Measurements from ENCODE around the gene TAS2R60. TPM values are rescaled to one million over a fixed set of nuclear protein-coding genes. Genes with fewer than 3 reads are reported as not detected.

TAS2R60 gene
- total and polyA plus RNA-seq, 7 donors = not detected

GRCh38 chr7:143406002-143406357 is 37.3 kb upstream of the TAS2R60 start:
- H3K4me1 ChIP-seq = no peaks in the 10 kb centered on the region
- ATAC-seq (no peak), DNase-seq (no peak)
- TF ChIP-seq CTCF (IDR thresholded peaks at IDR 0.05) = no peak
- 85 to 89% (median 85%) methylated on average over 3 of the region's 3 CpGs for WGBS, 3 donors
- intact Hi-C loops (cut with DNase I) = loop anchor here in 1 of 2 donors (5.0 kb wide), 1 partner anchor 614 kb away; no protein-coding TSS in a partner anchor
- no peak overlapping the region for H3K4me3 ChIP-seq
- no peaks in the 10 kb centered on the region for H3K27me3 ChIP-seq (ENCODE audit: insufficient read depth in 3 of 3, low read length in 2 of 3)
- no peaks in the 10 kb centered on the region for H3K9me3 ChIP-seq
- no peaks in the 10 kb centered on the region for H3K36me3 ChIP-seq (ENCODE audit: insufficient read depth in 1 of 2, low read depth in 1 of 2)
- H3K27ac ChIP-seq = no peak overlapping the region

GRCh38 chr7:143407287-143408251 is 35.7 kb upstream of the TAS2R60 start:
- Histone ChIP-seq H3K9me3 (no peaks in the 10 kb centered on the region), H3K4me1 (no peaks in the 10 kb centered on the region), H3K4me3 (no peak overlapping the region), H3K27ac (no peak overlapping the region), H3K27me3 (ENCODE audit: insufficient read depth in 3 of 3, low read length in 2 of 3) (no peaks in the 10 kb centered on the region), H3K36me3 (ENCODE audit: insufficient read depth in 1 of 2, low read depth in 1 of 2) (no peaks in the 10 kb centered on the region)
- TF ChIP-seq CTCF (IDR thresholded peaks at IDR 0.05) = no peak
- DNase-seq (no peak), ATAC-seq (no peak)
- intact Hi-C loops (cut with DNase I) = loop anchor here in 1 of 2 donors (5.0 kb wide), 1 partner anchor 615 kb away; no protein-coding TSS in a partner anchor
- WGBS, 3 donors = 79 to 86% (median 81%) methylated on average over 13 of the region's 13 CpGs

GRCh38 chr7:143408252-143408685 is 35.0 kb upstream of the TAS2R60 start:
- Histone ChIP-seq H3K4me1 (no peaks in the 10 kb centered on the region), H3K9me3 (no peaks in the 10 kb centered on the region), H3K27me3 (ENCODE audit: insufficient read depth in 3 of 3, low read length in 2 of 3) (no peaks in the 10 kb centered on the region), H3K4me3 (no peak overlapping the region), H3K27ac (no peak overlapping the region), H3K36me3 (ENCODE audit: insufficient read depth in 1 of 2, low read depth in 1 of 2) (no peaks in the 10 kb centered on the region)
- intact Hi-C loops (cut with DNase I) = loop anchor here in 1 of 2 donors (5.0 kb wide), 1 partner anchor 616 kb away; no protein-coding TSS in a partner anchor
- no peak for DNase-seq
- ATAC-seq = no peak
- 67 to 70% (median 69%) methylated on average over 8 to 20 of the region's 20 CpGs for WGBS, 3 donors
- no peak for TF ChIP-seq CTCF (IDR thresholded peaks at IDR 0.05)

- H3K36me3 ChIP-seq (ENCODE audit: insufficient read depth in 1 of 2, low read depth in 1 of 2) = no peaks in the 10 kb centered on the region
- intact Hi-C loops (cut with DNase I) = loop anchor here in 1 of 2 donors (5.0 kb wide), 1 partner anchor 617 kb away; no protein-coding TSS in a partner anchor
- H3K9me3 ChIP-seq = no peaks in the 10 kb centered on the region
- no peak within 1 kb of the TSS for H3K4me3 ChIP-seq
- no peaks in the 10 kb centered on the region for H3K4me1 ChIP-seq
- 23 to 40% (median 33%) methylated on average over 13 to 39 of the region's 39 CpGs for WGBS, 3 donors
- no peak within 1 kb of the TSS for H3K27ac ChIP-seq
- H3K27me3 ChIP-seq (ENCODE audit: insufficient read depth in 3 of 3, low read length in 2 of 3) = no peaks in the 10 kb centered on the region
- ATAC-seq (no peak), DNase-seq (no peak)
- TF ChIP-seq CTCF (IDR thresholded peaks at IDR 0.05) = no peak
Measured at GRCh38 chr7:143408686-143409561, 34.3 kb upstream of the TAS2R60 start, which contains the start of gene EPHA1. Gene EPHA1, minus strand, starts transcription at chr7:143408856. Its CDS starts 51 bp downstream, at chr7:143408805.
